ENCODE data around the gene GATA5. TPM values are rescaled to one million over a fixed set of nuclear protein-coding genes. Genes with fewer than 3 reads are reported as not detected.
"Not testable (repeated sequence)": the region's sequence is repeated elsewhere in the genome, so short reads cannot be mapped to it uniquely, and the experiment has no call there.

The GATA5 gene
- total RNA-seq, 3 donors from 2014 or later, result 0.73 TPM; not detected in 2

GRCh38 chr20:62428396-62429295 lies 47.1 kb downstream of the GATA5 start:
- intact Hi-C loops (cut with DNase I; ENCODE audit: low total_unique reads), result no loop called here
- H3K27me3 ChIP-seq, result peaks cover 0 to 8% of the 10 kb centered on the region in 2 donors
- no peak overlapping the region for H3K4me3 ChIP-seq
- TF ChIP-seq POLR2A (IDR thresholded peaks at IDR 0.05) (no peak), POLR2AphosphoS5 (IDR thresholded peaks at IDR 0.05) (no peak)
- TF ChIP-seq, protein P1, sequence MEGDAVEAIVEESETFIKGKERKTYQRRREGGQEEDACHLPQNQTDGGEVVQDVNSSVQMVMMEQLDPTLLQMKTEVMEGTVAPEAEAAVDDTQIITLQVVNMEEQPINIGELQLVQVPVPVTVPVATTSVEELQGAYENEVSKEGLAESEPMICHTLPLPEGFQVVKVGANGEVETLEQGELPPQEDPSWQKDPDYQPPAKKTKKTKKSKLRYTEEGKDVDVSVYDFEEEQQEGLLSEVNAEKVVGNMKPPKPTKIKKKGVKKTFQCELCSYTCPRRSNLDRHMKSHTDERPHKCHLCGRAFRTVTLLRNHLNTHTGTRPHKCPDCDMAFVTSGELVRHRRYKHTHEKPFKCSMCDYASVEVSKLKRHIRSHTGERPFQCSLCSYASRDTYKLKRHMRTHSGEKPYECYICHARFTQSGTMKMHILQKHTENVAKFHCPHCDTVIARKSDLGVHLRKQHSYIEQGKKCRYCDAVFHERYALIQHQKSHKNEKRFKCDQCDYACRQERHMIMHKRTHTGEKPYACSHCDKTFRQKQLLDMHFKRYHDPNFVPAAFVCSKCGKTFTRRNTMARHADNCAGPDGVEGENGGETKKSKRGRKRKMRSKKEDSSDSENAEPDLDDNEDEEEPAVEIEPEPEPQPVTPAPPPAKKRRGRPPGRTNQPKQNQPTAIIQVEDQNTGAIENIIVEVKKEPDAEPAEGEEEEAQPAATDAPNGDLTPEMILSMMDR (IDR thresholded peaks at IDR 0.05), result no peak
- no peaks in the 10 kb centered on the region for H3K9me3 ChIP-seq
- H3K36me3 ChIP-seq, result no peaks in the 10 kb centered on the region
- H3K27ac ChIP-seq, result peak overlapping the region; percentile 65 to 72
- no peak for DNase-seq (ENCODE audit: low spot score in 2 of 2)
- H3K4me1 ChIP-seq, result peaks cover 9 to 11% of the 10 kb centered on the region in 2 donors

DNA sequence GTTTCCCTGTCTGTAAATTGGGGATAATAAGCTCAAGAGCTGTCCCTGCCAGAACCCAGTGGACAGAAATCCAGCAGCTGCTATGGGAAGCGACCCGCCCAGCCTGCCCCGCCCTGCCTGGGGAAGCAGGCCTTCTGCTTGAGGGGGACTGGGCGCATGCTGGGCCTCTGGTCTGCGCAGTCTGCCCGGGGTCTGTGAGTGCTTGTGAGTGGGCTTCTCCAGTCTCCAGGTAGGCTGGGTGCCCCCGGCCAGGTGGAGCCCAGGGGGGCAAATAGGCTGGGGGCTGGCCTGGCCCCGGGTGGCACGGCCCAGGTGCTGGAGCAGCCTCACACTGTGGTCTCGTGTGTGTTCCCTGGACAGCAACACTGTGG lies 47.8 kb downstream of the GATA5 start:
- Histone ChIP-seq H3K4me1 (peaks cover 9 to 11% of the 10 kb centered on the region in 2 donors), H3K4me3 (no peak overlapping the region), H3K27ac (peak overlapping the region; percentile 65 to 72), H3K36me3 (no peaks in the 10 kb centered on the region), H3K27me3 (peaks cover 0 to 14% of the 10 kb centered on the region in 2 donors), H3K9me3 (no peaks in the 10 kb centered on the region)
- TF ChIP-seq POLR2A (IDR thresholded peaks at IDR 0.05) (no peak), POLR2AphosphoS5 (IDR thresholded peaks at IDR 0.05) (no peak)
- TF ChIP-seq, protein P1 (IDR thresholded peaks at IDR 0.05), result no peak
- intact Hi-C loops (cut with DNase I; ENCODE audit: low total_unique reads), result no loop called here
- DNase-seq (ENCODE audit: low spot score in 2 of 2), result no peak

DNA sequence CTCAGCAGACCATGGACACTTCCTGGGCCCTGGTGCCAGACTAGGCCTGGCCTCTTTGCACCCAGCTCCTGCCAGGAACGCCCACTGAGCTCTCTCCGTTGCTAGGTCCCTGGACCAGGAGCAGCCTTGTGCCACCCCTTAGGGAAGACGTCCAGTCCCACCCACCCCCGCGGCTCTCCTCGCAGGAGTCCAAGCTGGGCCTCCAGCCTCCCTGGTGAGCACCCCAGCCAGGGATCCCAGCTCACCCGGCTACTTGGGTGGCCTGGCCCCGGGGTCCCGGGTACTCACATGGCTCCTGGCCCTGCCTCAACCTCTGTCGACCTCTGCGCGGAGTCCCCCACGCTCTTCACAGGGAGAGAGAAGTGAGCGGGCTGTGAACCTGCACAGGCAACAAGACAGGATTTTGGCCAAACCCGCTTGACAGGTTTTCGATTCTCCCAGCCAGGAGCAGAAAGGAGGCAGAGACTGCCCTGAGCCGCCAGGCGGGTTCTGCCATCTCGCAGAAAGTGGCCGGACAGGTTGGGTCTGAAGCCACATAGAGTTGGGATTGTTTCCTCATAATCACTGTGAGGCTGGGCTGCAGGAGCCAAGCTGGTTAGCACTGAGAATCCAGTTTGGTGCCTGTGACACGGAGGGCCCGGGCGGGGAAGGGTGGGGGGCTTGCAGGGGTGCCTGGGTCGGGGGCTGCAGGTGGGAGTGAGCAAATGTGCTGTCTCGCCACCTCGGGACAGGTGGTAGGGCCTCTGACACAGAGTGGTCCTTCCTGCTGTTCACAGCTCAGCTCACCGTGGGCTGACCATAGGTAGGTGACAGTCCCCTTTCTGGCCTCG lies 48.4 kb downstream of the GATA5 start, which contains the start of gene RBBP8NL:
TSS of gene RBBP8NL (minus strand) at position 368 of the 830 bp plus-strand sequence. CDS start 7,892 bp downstream, outside the sequence.
- H3K27ac ChIP-seq, result peak within 1 kb of the TSS; percentile 65 to 72

GRCh38 chr20:62426699-62427131 lies 49.1 kb downstream of the GATA5 start:
- Histone ChIP-seq H3K36me3 (no peaks in the 10 kb centered on the region), H3K4me1 (peaks cover 9 to 11% of the 10 kb centered on the region in 2 donors), H3K27me3 (peaks cover 0 to 18% of the 10 kb centered on the region in 2 donors), H3K27ac (peak overlapping the region in 1 of 2 donors; percentile 72), H3K9me3 (no peaks in the 10 kb centered on the region), H3K4me3 (peak overlapping the region in 2 of 3 donors; percentile 39 to 55)
- TF ChIP-seq POLR2A (IDR thresholded peaks at IDR 0.05) (no peak), POLR2AphosphoS5 (IDR thresholded peaks at IDR 0.05) (no peak)
- TF ChIP-seq, protein P1 (IDR thresholded peaks at IDR 0.05), result no peak
- DNase-seq (ENCODE audit: low spot score in 2 of 2), result peak in 1 of 2 donors; percentile 65
- intact Hi-C loops (cut with DNase I; ENCODE audit: low total_unique reads), result no loop called here

More for the DNA sequence above, 48.4 kb downstream of the GATA5 start, which contains the start of gene RBBP8NL:
- peaks cover 0 to 18% of the 10 kb centered on the region in 2 donors for H3K27me3 ChIP-seq
- DNase-seq (ENCODE audit: low spot score in 2 of 2), result peak; percentile 94 to 95
- peaks cover 9 to 11% of the 10 kb centered on the region in 2 donors for H3K4me1 ChIP-seq
- TF ChIP-seq, protein P1 (IDR thresholded peaks at IDR 0.05), result peak; percentile 16 to 60 (median 35)
- peak; percentile 26 to 82 (median 56) for TF ChIP-seq POLR2AphosphoS5 (IDR thresholded peaks at IDR 0.05)
- no peak for TF ChIP-seq POLR2A (IDR thresholded peaks at IDR 0.05)
- H3K9me3 ChIP-seq, result no peaks in the 10 kb centered on the region
- intact Hi-C loops (cut with DNase I; ENCODE audit: low total_unique reads), result no loop called here
- no peaks in the 10 kb centered on the region for H3K36me3 ChIP-seq
- H3K4me3 ChIP-seq, result peak within 1 kb of the TSS in 2 of 3 donors; percentile 39 to 55

- DNase-seq (ENCODE audit: low spot score in 2 of 2); H3K27ac ChIP-seq; H3K4me3 ChIP-seq; intact Hi-C loops (cut with DNase I; ENCODE audit: low total_unique reads); H3K9me3 ChIP-seq; H3K36me3 ChIP-seq: not testable (repeated sequence)
- H3K27me3 ChIP-seq, result peaks cover 0 to 18% of the 10 kb centered on the region in 2 donors
- peaks cover 9 to 11% of the 10 kb centered on the region in 2 donors for H3K4me1 ChIP-seq
Measured at GRCh38 chr20:62426059-62426348, 49.8 kb downstream of the GATA5 start.
